ENCODE data around the gene LYPD8.

The LYPD8 gene

DNA sequence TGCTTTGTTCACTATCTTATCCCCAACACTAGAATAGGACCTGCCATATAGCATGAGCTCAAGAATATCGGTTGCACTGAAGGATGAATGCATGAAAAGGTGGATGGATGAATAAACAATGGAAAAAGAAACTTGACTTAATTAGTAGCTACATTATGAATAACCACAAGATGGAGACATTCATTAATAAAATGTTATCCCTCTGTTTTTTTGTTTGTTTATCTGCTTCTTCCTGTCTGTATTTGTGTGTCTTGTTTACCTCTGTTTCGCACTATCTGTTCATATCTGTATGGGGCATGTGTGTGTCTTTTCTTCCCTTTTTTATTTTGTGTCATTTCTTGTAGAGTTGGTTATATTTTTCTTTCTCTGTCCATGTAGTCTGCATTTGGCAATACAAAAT is 51.9 kb downstream of the LYPD8 start:
- in situ Hi-C loops (cut with MboI; ENCODE audit: low sequenced_read_pairs), result no loop called here

GRCh38 chr1:248702714-248703113 is 52.8 kb downstream of the LYPD8 start, which contains the start of gene OR14I1:
Gene OR14I1 (minus strand): TSS chr1:248702766.
- in situ Hi-C loops (cut with MboI; ENCODE audit: low sequenced_read_pairs), result no loop called here

DNA sequence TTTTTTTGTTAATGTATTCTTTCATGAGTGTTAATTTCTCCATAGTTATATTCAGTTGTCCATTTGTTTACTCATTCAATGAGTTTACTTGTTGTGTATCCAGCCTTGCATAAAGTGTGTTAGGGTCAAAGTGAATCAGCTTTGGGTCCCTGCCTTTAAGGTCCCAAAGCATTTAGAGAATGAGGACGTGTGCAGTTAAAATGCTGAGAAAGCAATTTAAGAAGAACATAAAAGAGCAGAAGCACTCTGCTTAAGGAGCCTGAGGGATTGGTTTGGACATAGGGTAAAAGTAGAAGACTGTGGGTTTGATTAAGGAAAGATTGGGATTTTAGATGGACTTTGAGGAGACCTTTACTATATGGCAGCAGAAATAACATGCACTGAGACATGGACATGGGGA is 56.5 kb downstream of the LYPD8 start:
- in situ Hi-C loops (cut with MboI; ENCODE audit: low sequenced_read_pairs), result no loop called here

GRCh38 chr1:248697907-248698306 is 57.7 kb downstream of the LYPD8 start:
- in situ Hi-C loops (cut with MboI; ENCODE audit: low sequenced_read_pairs), result no loop called here

GRCh38 chr1:248696774-248697173 is 58.8 kb downstream of the LYPD8 start:
- in situ Hi-C loops (cut with MboI; ENCODE audit: low sequenced_read_pairs), result no loop called here

DNA sequence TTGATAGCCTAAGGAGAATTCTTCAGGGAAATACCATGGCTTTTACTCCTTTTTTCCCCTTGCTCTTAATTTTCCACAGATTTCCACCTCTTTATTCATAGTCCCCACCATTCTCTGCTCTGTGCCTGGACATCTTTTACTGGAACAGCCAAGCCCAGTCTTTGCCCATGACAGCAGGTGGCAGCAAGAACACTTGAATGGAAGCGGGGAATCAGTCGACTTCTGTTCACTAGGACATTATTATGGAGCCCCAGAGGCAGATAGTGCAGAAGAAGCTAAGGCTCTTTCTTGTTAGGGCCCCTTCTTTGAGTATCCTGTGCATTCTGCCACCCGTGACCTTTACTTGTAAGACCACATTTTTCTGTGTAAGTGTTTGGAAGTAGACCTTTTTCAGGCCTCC is 59.3 kb downstream of the LYPD8 start:
- in situ Hi-C loops (cut with MboI; ENCODE audit: low sequenced_read_pairs), result no loop called here

GRCh38 chr1:248695451-248696132 is 60.0 kb downstream of the LYPD8 start:
- in situ Hi-C loops (cut with MboI; ENCODE audit: low sequenced_read_pairs), result no loop called here

DNA sequence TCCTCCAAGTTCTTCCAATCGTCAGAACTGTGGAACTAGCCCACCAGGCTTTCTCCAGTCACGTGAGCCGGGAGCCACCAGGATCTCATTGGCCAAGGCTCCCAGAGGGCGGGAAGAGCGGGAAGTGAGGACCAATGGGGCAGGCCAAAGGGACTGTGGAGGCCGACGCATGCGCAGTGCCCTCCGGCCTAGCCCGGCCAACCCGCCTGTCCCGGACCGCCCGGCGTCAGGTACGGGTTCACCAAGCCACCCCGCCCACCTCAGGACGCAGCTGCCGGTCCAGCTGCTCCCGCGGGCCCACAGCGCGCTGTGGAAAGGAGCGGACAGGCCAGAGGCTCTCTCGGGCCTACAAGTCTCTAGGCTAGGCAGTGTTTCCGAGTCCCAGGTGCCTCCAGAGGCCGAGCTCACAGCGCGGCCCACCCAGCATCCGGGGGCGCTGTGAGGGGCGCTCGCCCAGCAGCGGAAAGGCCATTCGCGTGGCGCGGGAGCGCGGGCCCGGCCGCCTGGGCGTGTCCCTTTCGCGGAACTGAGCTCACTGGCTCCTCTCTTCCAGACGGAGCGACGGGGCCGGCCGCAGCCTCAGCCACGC is 63.9 kb downstream of the LYPD8 start:
- in situ Hi-C loops (cut with MboI; ENCODE audit: low sequenced_read_pairs), result no loop called here
